ENCODE results near the gene CTTNBP2.

GRCh38 chr7:117882594-117882993 is 9.4 kb upstream of the CTTNBP2 start:
- TF ChIP-seq GATA3 (IDR thresholded peaks at IDR 0.05; ENCODE audit: low read depth, low read length) (no peak), GATA2 (IDR thresholded peaks at IDR 0.05; ENCODE audit: low read depth, low read length) (no peak)

Measured in SH-SY5Y (cell line).